ENCODE results near the gene EMD. TPM values are rescaled to one million over a fixed set of nuclear protein-coding genes. Genes with fewer than 3 reads are reported as not detected.

Gene EMD
- total and polyA plus RNA-seq, 2 of the 13 experiments (the other 11 are each of a cell fraction or from before 2014, with no cell fraction given): 14.5 to 14.9 TPM

DNA sequence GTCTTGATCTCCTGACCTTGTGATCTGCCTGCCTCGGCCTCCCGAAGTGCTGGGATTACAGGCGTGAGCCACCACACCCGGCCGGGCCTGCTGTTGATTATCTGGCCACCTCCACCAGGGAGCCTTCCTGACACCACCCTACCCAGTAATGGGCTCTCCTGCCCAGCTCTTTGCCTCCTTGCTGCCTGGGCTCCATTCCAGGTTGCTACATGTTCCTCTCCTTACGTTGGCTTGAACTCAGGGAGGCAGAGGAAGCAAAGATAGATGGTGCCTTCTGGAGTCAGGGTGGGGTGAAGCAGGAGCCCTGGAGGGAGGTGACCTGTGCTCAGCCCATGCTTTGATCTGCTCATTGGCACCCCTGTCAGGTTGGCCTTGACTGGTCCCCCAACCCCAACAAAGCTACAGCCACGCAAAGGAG is 31.0 kb upstream of the EMD start:
- no peaks in the 10 kb centered on the region for H4K20me1 ChIP-seq (ENCODE audit: insufficient read depth, low read length)
- CTCF ChIA-PET (ENCODE audit: low intra/inter-chr PET ratio, low total read pairs): no interaction called here
- POLR2A ChIA-PET: interaction anchor here (1.3 to 1.9 kb wide), 2 partner anchors 21 to 50 kb away, joined by 4 to 5 read pairs; partner anchors contain the start of gene RPL10
- H3K4me2 ChIP-seq (ENCODE audit: low read depth, low read length): no peak overlapping the region
- FAIRE-seq: no peak
- in situ Hi-C loops (cut with HindIII; ENCODE audit: extremely low pct_ligation_motif_present, low pct_unique_long_range_greater_than_20kb): no loop called here
- WGBS (ENCODE audit: low lambda C conversion rate): 73% methylated on average over 2 of the region's 7 CpGs
- no peak for DNase-seq (ENCODE audit: low spot score)
- ATAC-seq: no peak
- no peaks in the 10 kb centered on the region for H3K79me2 ChIP-seq (ENCODE audit: insufficient read depth, low read length)
- H3K4me3 ChIP-seq (replicated peaks in 1 of 3; ENCODE audit: insufficient read depth in 1 of 3, low read depth in 2 of 3, low read length in 3 of 3): no peak overlapping the region
- TF ChIP-seq ZNF678 (CRISPR knock-in tag; IDR thresholded peaks at IDR 0.05) (no peak), ZSCAN25 (CRISPR knock-in tag; IDR thresholded peaks at IDR 0.05) (no peak)
- H3K9ac ChIP-seq (ENCODE audit: insufficient read depth, low read depth, low read length): no peak overlapping the region
- intact Hi-C loops (cut with micrococcal nuclease; ENCODE audit: unreplicated experiment): no loop called here
- H3K27me3 ChIP-seq (ENCODE audit: control insufficient read depth in 1 of 2, insufficient read depth in 2 of 2, low read length in 2 of 2): no peaks in the 10 kb centered on the region
- no peaks in the 10 kb centered on the region for H3K9me3 ChIP-seq (ENCODE audit: low read length)
- H3K36me3 ChIP-seq (replicated peaks in 1 of 2; ENCODE audit: control insufficient read depth in 1 of 2, insufficient read depth in 2 of 2, low read length in 2 of 2): peaks cover 6 to 23% of the 10 kb centered on the region in 2 experiments; a peak in 3 of 5 replicates
- H3K4me1 ChIP-seq (ENCODE audit: insufficient read depth, low read length): peaks cover 5% of the 10 kb centered on the region; the same call in 1 of the 2 replicates
- no peak overlapping the region for H3K27ac ChIP-seq (ENCODE audit: extremely low read length, insufficient read depth, low read length)
- H2AFZ ChIP-seq (ENCODE audit: low read length): no peak overlapping the region
- no TSS peak for BruUV-seq (replicated peaks)

DNA sequence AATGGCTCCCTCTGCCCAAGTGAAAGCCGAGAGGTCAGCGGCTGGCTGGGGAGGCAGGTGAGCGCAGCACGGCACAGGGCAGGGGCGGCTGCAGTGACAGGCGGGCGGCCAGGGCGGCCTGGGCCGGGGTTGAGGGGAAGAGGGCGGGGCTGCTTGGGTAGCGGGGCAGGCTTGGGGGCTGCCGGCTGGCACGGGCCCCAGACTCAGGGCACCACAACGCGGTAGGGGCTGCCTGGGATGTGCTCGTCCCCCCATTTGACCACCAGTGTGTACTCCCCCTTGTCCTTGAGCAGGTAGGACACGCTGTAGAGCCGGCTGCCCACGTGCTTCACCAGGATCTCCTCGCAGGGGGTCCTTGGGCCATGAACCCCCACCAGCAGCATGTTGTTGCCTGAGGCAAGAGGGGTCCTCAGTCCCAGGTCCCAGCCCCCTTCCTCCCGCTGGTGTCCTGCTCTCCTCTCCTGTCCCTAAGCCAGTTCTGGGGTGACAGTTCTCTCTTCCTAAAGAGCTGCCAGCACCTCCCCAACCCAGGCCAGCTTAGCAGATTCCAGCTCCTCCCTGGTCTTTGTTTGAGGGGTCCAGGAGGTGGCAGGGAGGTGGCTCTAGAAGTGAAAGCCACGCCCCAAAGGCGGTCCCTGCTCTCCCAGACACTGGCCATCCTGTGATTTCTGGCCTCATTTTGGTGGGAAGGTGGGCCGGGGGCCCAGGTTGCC is 30.3 kb upstream of the EMD start:
- ATAC-seq (no peak), FAIRE-seq (no peak), DNase-seq (ENCODE audit: low spot score) (no peak)
- Histone ChIP-seq H3K36me3 (replicated peaks in 1 of 2; ENCODE audit: control insufficient read depth in 1 of 2, insufficient read depth in 2 of 2, low read length in 2 of 2) (peaks cover 6 to 28% of the 10 kb centered on the region in 2 experiments; a peak in 3 of 5 replicates), H3K9me3 (ENCODE audit: low read length) (no peaks in the 10 kb centered on the region), H2AFZ (ENCODE audit: low read length) (no peak overlapping the region), H3K4me1 (ENCODE audit: insufficient read depth, low read length) (peaks cover 5% of the 10 kb centered on the region; the same call in 1 of the 2 replicates), H3K79me2 (ENCODE audit: insufficient read depth, low read length) (no peaks in the 10 kb centered on the region), H3K4me2 (ENCODE audit: low read depth, low read length) (no peak overlapping the region), H3K9ac (ENCODE audit: insufficient read depth, low read depth, low read length) (no peak overlapping the region), H3K4me3 (replicated peaks in 1 of 3; ENCODE audit: insufficient read depth in 1 of 3, low read depth in 2 of 3, low read length in 3 of 3) (no peak overlapping the region), H3K27me3 (ENCODE audit: control insufficient read depth in 1 of 2, insufficient read depth in 2 of 2, low read length in 2 of 2) (no peaks in the 10 kb centered on the region), H4K20me1 (ENCODE audit: insufficient read depth, low read length) (no peaks in the 10 kb centered on the region), H3K27ac (ENCODE audit: extremely low read length, insufficient read depth, low read length) (no peak overlapping the region)
- TSS peak; percentile 65 for BruUV-seq (replicated peaks)
- TF ChIP-seq HOXA5 (CRISPR knock-in tag; IDR thresholded peaks at IDR 0.05) (no peak), ZNF616 (CRISPR knock-in tag; IDR thresholded peaks at IDR 0.05; ENCODE audit: low read depth) (no peak), IRF2 (CRISPR knock-in tag; IDR thresholded peaks at IDR 0.05) (no peak), GTF3A (CRISPR knock-in tag; conservative IDR thresholded peaks at IDR 0.05) (no peak), CEBPG (CRISPR knock-in tag; IDR thresholded peaks at IDR 0.05) (no peak), SIX1 (CRISPR knock-in tag; IDR thresholded peaks at IDR 0.05; ENCODE audit: borderline replicate concordance) (no peak), ZNF773 (CRISPR knock-in tag; IDR thresholded peaks at IDR 0.05; ENCODE audit: borderline replicate concordance) (no peak), NFRKB (IDR thresholded peaks at IDR 0.05) (no peak), GTF2F1 (IDR thresholded peaks at IDR 0.05; ENCODE audit: low read length) (no peak), NFKB2 (CRISPR knock-in tag; IDR thresholded peaks at IDR 0.05; ENCODE audit: borderline replicate concordance) (no peak)
- TF ChIP-seq, protein P1, sequence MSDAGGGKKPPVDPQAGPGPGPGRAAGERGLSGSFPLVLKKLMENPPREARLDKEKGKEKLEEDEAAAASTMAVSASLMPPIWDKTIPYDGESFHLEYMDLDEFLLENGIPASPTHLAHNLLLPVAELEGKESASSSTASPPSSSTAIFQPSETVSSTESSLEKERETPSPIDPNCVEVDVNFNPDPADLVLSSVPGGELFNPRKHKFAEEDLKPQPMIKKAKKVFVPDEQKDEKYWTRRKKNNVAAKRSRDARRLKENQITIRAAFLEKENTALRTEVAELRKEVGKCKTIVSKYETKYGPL (CRISPR knock-in tag; IDR thresholded peaks at IDR 0.05): no peak
- TF ChIP-seq, protein P2, sequence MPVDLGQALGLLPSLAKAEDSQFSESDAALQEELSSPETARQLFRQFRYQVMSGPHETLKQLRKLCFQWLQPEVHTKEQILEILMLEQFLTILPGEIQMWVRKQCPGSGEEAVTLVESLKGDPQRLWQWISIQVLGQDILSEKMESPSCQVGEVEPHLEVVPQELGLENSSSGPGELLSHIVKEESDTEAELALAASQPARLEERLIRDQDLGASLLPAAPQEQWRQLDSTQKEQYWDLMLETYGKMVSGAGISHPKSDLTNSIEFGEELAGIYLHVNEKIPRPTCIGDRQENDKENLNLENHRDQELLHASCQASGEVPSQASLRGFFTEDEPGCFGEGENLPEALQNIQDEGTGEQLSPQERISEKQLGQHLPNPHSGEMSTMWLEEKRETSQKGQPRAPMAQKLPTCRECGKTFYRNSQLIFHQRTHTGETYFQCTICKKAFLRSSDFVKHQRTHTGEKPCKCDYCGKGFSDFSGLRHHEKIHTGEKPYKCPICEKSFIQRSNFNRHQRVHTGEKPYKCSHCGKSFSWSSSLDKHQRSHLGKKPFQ (CRISPR knock-in tag; IDR thresholded peaks at IDR 0.05; ENCODE audit: insufficient replicate concordance): no peak
- TF ChIP-seq, protein P3, sequence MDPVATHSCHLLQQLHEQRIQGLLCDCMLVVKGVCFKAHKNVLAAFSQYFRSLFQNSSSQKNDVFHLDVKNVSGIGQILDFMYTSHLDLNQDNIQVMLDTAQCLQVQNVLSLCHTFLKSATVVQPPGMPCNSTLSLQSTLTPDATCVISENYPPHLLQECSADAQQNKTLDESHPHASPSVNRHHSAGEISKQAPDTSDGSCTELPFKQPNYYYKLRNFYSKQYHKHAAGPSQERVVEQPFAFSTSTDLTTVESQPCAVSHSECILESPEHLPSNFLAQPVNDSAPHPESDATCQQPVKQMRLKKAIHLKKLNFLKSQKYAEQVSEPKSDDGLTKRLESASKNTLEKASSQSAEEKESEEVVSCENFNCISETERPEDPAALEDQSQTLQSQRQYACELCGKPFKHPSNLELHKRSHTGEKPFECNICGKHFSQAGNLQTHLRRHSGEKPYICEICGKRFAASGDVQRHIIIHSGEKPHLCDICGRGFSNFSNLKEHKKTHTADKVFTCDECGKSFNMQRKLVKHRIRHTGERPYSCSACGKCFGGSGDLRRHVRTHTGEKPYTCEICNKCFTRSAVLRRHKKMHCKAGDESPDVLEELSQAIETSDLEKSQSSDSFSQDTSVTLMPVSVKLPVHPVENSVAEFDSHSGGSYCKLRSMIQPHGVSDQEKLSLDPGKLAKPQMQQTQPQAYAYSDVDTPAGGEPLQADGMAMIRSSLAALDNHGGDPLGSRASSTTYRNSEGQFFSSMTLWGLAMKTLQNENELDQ (CRISPR knock-in tag; IDR thresholded peaks at IDR 0.05; ENCODE audit: borderline replicate concordance): no peak
- ChIA-PET CTCF (ENCODE audit: low intra/inter-chr PET ratio, low total read pairs) (no interaction called here), POLR2A (interaction anchor here (1.9 kb wide), 2 partner anchors 17 to 49 kb away, joined by 5 read pairs; partner anchors contain the start of gene RPL10)
- intact Hi-C loops (cut with micrococcal nuclease; ENCODE audit: unreplicated experiment) (no loop called here), in situ Hi-C loops (cut with HindIII; ENCODE audit: extremely low pct_ligation_motif_present, low pct_unique_long_range_greater_than_20kb) (no loop called here)
- 100% methylated on average over 1 of the region's 24 CpGs for WGBS (ENCODE audit: low lambda C conversion rate)
